HUDEP-2 (cell line): ENCODE results near the gene ADORA2A.
A peak's percentile ranks its signal among the peaks of the same experiment; 100 is the strongest.

Source experiments
- DNase-seq, 76 experiments: peaks; one replicate each; lab custom pipeline; 2025; ENCODE audit not compliant: unreplicated experiment in 76 of 76; lab: John Stamatoyannopoulos, UW

The ADORA2A gene

GRCh38 chr22:24445481-24446259 lies 18.3 kb downstream of the ADORA2A start:
- DNase-seq: peak in 4 of 76 experiments; percentile 11 to 47 (median 20)

GRCh38 chr22:24446260-24446611 lies 18.8 kb downstream of the ADORA2A start:
- DNase-seq: no peak

- no peak for DNase-seq
Measured at GRCh38 chr22:24450610-24451009, 23.2 kb downstream of the ADORA2A start.

- DNase-seq: no peak
Measured at GRCh38 chr22:24451162-24451561, 23.8 kb downstream of the ADORA2A start.

GRCh38 chr22:24453853-24454252 lies 26.5 kb downstream of the ADORA2A start:
- DNase-seq: no peak

GRCh38 chr22:24455039-24455438 lies 27.6 kb downstream of the ADORA2A start:
- no peak for DNase-seq

- DNase-seq: peak in 9 of 76 experiments; percentile 2 to 44 (median 16)
Measured at GRCh38 chr22:24455751-24456426, 28.5 kb downstream of the ADORA2A start.

GRCh38 chr22:24457894-24458420 lies 30.6 kb downstream of the ADORA2A start:
- DNase-seq: no peak

- DNase-seq: no peak
Measured at GRCh38 chr22:24459911-24460310, 32.5 kb downstream of the ADORA2A start.

GRCh38 chr22:24460418-24461089 lies 33.2 kb downstream of the ADORA2A start:
- DNase-seq: no peak

- no peak for DNase-seq
Measured at GRCh38 chr22:24463071-24463760, 35.8 kb downstream of the ADORA2A start.

GRCh38 chr22:24465566-24465965 lies 38.2 kb downstream of the ADORA2A start:
- DNase-seq: peak in 2 of 76 experiments; percentile 5 to 39

- DNase-seq: no peak
Measured at GRCh38 chr22:24465975-24466374, 38.6 kb downstream of the ADORA2A start.

- peak in 2 of 76 experiments; percentile 25 to 26 for DNase-seq
Measured at GRCh38 chr22:24466716-24467328, 39.4 kb downstream of the ADORA2A start.

GRCh38 chr22:24467340-24467739 lies 39.9 kb downstream of the ADORA2A start:
- no peak for DNase-seq

GRCh38 chr22:24471570-24471969 lies 44.2 kb downstream of the ADORA2A start:
- no peak for DNase-seq

- DNase-seq: no peak
Measured at GRCh38 chr22:24473284-24473683, 45.9 kb downstream of the ADORA2A start.

GRCh38 chr22:24474221-24474620 lies 46.8 kb downstream of the ADORA2A start:
- no peak for DNase-seq

GRCh38 chr22:24474649-24475255 lies 47.4 kb downstream of the ADORA2A start:
- no peak for DNase-seq

- DNase-seq: no peak
Measured at GRCh38 chr22:24481641-24482040, 54.2 kb downstream of the ADORA2A start.
